B cell (primary cell): ENCODE results near the gene NEURL2. TPM values are rescaled to one million over a fixed set of nuclear protein-coding genes. Genes with fewer than 3 reads are reported as not detected.

ENCODE experiments used
- ATAC-seq: fragments of 200-7000 bp; cut with Tn5 transposase; one replicate; pipeline ENCODE4 v1.10.0; 2021; ENCODE audit warnings: low read depth, mild to moderate bottlenecking, moderate number of reproducible peaks, moderate library complexity
- CTCF ChIA-PET: fragments of 350-600 bp; sonication (Branson Sonifier 250); formaldehyde crosslinking; loops from one replicate; lab custom pipeline; 2021; ENCODE audit warnings: antibody characterized with exemption, inconsistent platforms; lab: Charles Lee
- POLR2A ChIA-PET: fragments of 350-600 bp; sonication (Branson Sonifier 250); formaldehyde crosslinking; loops from one replicate; lab custom pipeline; 2021; ENCODE audit warnings: antibody characterized with exemption; lab: Charles Lee
- DNase-seq: peaks from one replicate; pipeline ENCODE4 v3.0.0; 2013
- H2AFZ ChIP-seq: 2 replicates; pipeline ENCODE4 v1.6.1; 2012; ENCODE audit warnings: mild to moderate bottlenecking, low read depth, low read length; ENCODE audit not compliant: insufficient read depth, poor library complexity, severe bottlenecking
- H3K27ac ChIP-seq, 2 donors: 1 replicate in 1 of 2; 2 replicates in 1 of 2; pipeline ENCODE4 v1.5.1; 2012 to 2013; ENCODE audit warnings: low read length in 2 of 2, mild to moderate bottlenecking in 2 of 2, moderate library complexity in 1 of 2
- H3K27me3 ChIP-seq, 4 experiments: fragments of 200-600 bp in 1 of 4; sonication (generic) in 1 of 4; replicated peaks in 1 of 4; 1 replicate in 2 of 4; 2 replicates in 2 of 4; pipeline versions ENCODE4 v1.6.1 to v1.7.0; 2013 to 2016; ENCODE audit warnings: low read length in 3 of 4, mild to moderate bottlenecking in 2 of 4, mixed read lengths in 1 of 4, moderate library complexity in 1 of 4; ENCODE audit not compliant: insufficient read depth in 4 of 4, control insufficient read depth in 3 of 4; ENCODE audit errors: control extremely low read depth in 1 of 4
- H3K36me3 ChIP-seq, 2 experiments: replicated peaks in 1 of 2; 1 replicate in 1 of 2; 2 replicates in 1 of 2; pipeline versions ENCODE4 v1.6.1 to v1.7.1; 2013; ENCODE audit warnings: low read length in 1 of 2; ENCODE audit not compliant: insufficient read depth in 2 of 2, control insufficient read depth in 1 of 2; ENCODE audit errors: control extremely low read depth in 1 of 2, extremely low read depth in 1 of 2
- H3K4me1 ChIP-seq, 2 donors: fragments of 200-600 bp in 1 of 2; sonication (generic) in 1 of 2; 1 replicate in 1 of 2; 2 replicates in 1 of 2; pipeline versions ENCODE4 v1.5.1 to v1.6.1; 2013 to 2017; ENCODE audit warnings: low read length in 2 of 2; ENCODE audit not compliant: control insufficient read depth in 2 of 2, insufficient read depth in 2 of 2
- H3K4me2 ChIP-seq: replicated peaks from 2 replicates; pipeline ENCODE3; 2012; ENCODE audit warnings: mild to moderate bottlenecking, low read depth, low read length; ENCODE audit not compliant: poor library complexity, severe bottlenecking
- H3K4me3 ChIP-seq, 5 experiments: fragments of 200-600 bp in 1 of 5; sonication (generic) in 1 of 5; 1 replicate in 3 of 5; 2 replicates in 2 of 5; pipeline versions ENCODE4 v1.5.1 to v1.7.0; 2011 to 2016; ENCODE audit warnings: low read length in 4 of 5, mild to moderate bottlenecking in 4 of 5, low read depth in 2 of 5, control low read depth in 1 of 5, moderate library complexity in 1 of 5; ENCODE audit not compliant: insufficient read depth in 1 of 5; ENCODE audit errors: control extremely low read depth in 1 of 5, extremely low read depth in 1 of 5
- H3K79me2 ChIP-seq: fragments of 200-600 bp; sonication (generic); one replicate; pipeline ENCODE4 v1.6.0; 2016; ENCODE audit warnings: low read length; ENCODE audit not compliant: control insufficient read depth, insufficient read depth
- H3K9ac ChIP-seq: fragments of 200-600 bp; sonication (generic); 2 replicates; pipeline ENCODE4 v1.6.1; 2017; ENCODE audit warnings: mild to moderate bottlenecking, low read length, moderate library complexity
- H3K9me3 ChIP-seq, 3 donors: one replicate each; pipeline versions ENCODE4 v1.6.1 to v1.7.1; 2013; ENCODE audit warnings: low read length in 2 of 3; ENCODE audit not compliant: control insufficient read depth in 2 of 3, insufficient read depth in 1 of 3; ENCODE audit errors: control extremely low read depth in 1 of 3
- H4K20me1 ChIP-seq: 2 replicates; pipeline ENCODE4 v1.6.0; 2012; ENCODE audit warnings: mild to moderate bottlenecking, low read length; ENCODE audit not compliant: insufficient read depth, control insufficient read depth, poor library complexity, severe bottlenecking
- H3K27ac Mint-ChIP-seq: one replicate; pipeline ENCODE4 v1.8.0; 2021; ENCODE audit warnings: mixed read lengths
- H3K27me3 Mint-ChIP-seq: one replicate; pipeline ENCODE4 v1.8.0; 2021; ENCODE audit warnings: mixed read lengths
- H3K4me1 Mint-ChIP-seq: one replicate; pipeline ENCODE4 v1.8.0; 2021; ENCODE audit warnings: mixed read lengths
- H3K4me3 Mint-ChIP-seq: one replicate; pipeline ENCODE4 v1.8.0; 2021; ENCODE audit warnings: mixed read lengths
- H3K9me3 Mint-ChIP-seq: one replicate; pipeline ENCODE4 v1.8.0; 2022; ENCODE audit warnings: mixed read lengths; ENCODE audit not compliant: insufficient read depth
- EZH2 ChIP-seq: IDR thresholded peaks from 2 replicates; pipeline ENCODE4 v1.6.1; 2012; ENCODE audit warnings: borderline replicate concordance, low read depth, mild to moderate bottlenecking, moderate library complexity, low read length; ENCODE audit not compliant: insufficient read depth, poor library complexity, severe bottlenecking
- WGBS: methylation state at CpG from one replicate; pipeline ENCODE4 v1.1.5; 2013; ENCODE audit warnings: missing lambda C conversion rate; ENCODE audit not compliant: insufficient coverage; 5-methylcytosine and 5-hydroxymethylcytosine counted together
- intact Hi-C: fragments of 100-400 bp; cut with micrococcal nuclease; formaldehyde crosslinking; loops from one replicate; pipeline ENCODE4 v1.10.0; 2022
- polyA plus RNA-seq: library from polyadenylated mRNA; depleted of rRNA; stranded (reverse); fragments of >200 nt; gene quantifications from 2 replicates; pipeline ENCODE4 v1.2.3, GENCODE V29; 2012
- total RNA-seq, 2 donors: library from RNA; stranded (reverse); fragments of 120-200 nt in 1 of 2; gene quantifications; 1 replicate in 1 of 2; 2 replicates in 1 of 2; pipeline versions ENCODE4 v1.2.3 to v1.2.4, GENCODE V29; 2013 to 2022
- TF ChIP-seq, protein P1 (sequence below): fragments of 200-600 bp; IDR thresholded peaks from one replicate; pipeline ENCODE4 v1.8.0; 2022; ENCODE audit warnings: antibody characterized with exemption, mild to moderate bottlenecking

Gene NEURL2
- total and polyA plus RNA-seq, 2 donors (not counting 1 experiment from before 2014, with no cell fraction given): 3.3 to 5.4 TPM

GRCh38 chr20:45934586-45935415 lies 43.8 kb upstream of the NEURL2 start, which contains the start of gene PCIF1:
TSS of gene PCIF1 (plus strand) at chr20:45934683. CDS start at chr20:45939000, 4,317 bp downstream.
- Mint-ChIP-seq H3K4me3 (peak within 1 kb of the TSS; percentile 96), H3K9me3 (no peaks in the 10 kb centered on the region), H3K27me3 (no peaks in the 10 kb centered on the region), H3K27ac (peak within 1 kb of the TSS; percentile 98), H3K4me1 (peaks cover 28% of the 10 kb centered on the region)
- Histone ChIP-seq H3K36me3 (peaks cover 0 to 30% of the 10 kb centered on the region in 2 experiments), H3K27me3 (no peaks in the 10 kb centered on the region), H2AFZ (peak within 1 kb of the TSS; percentile 81), H4K20me1 (peaks cover 24% of the 10 kb centered on the region), H3K9ac (peak within 1 kb of the TSS; percentile 99), H3K4me1 (peaks cover 12 to 19% of the 10 kb centered on the region in 2 donors), H3K4me3 (peak within 1 kb of the TSS; percentile 88 to 100 (median 93)), H3K9me3 (no peaks in the 10 kb centered on the region), H3K27ac (peak within 1 kb of the TSS; percentile 99), H3K4me2 (peak within 1 kb of the TSS; percentile 85), H3K79me2 (peaks cover 47% of the 10 kb centered on the region)
- DNase-seq (peak; percentile 100), ATAC-seq (peak; percentile 82)
- intact Hi-C loops: loop anchor here (1.0 to 2.0 kb wide), 7 partner anchors 24 to 154 kb away; partner anchors contain the start of genes CTSA, DNTTIP1, NCOA5 and NEURL2
- TF ChIP-seq, protein P1, sequence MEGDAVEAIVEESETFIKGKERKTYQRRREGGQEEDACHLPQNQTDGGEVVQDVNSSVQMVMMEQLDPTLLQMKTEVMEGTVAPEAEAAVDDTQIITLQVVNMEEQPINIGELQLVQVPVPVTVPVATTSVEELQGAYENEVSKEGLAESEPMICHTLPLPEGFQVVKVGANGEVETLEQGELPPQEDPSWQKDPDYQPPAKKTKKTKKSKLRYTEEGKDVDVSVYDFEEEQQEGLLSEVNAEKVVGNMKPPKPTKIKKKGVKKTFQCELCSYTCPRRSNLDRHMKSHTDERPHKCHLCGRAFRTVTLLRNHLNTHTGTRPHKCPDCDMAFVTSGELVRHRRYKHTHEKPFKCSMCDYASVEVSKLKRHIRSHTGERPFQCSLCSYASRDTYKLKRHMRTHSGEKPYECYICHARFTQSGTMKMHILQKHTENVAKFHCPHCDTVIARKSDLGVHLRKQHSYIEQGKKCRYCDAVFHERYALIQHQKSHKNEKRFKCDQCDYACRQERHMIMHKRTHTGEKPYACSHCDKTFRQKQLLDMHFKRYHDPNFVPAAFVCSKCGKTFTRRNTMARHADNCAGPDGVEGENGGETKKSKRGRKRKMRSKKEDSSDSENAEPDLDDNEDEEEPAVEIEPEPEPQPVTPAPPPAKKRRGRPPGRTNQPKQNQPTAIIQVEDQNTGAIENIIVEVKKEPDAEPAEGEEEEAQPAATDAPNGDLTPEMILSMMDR: no peak
- no peak for TF ChIP-seq EZH2
- WGBS: under 1% methylated on average over 85 of the region's 102 CpGs
- POLR2A ChIA-PET: interaction anchor here (0.6 to 3.7 kb wide), 20 partner anchors 11 to 975 kb away, joined by 3 to 62 read pairs (median 5); partner anchors contain the start of genes CTSA, DNTTIP1, NEURL2 and PLTP
- CTCF ChIA-PET: interaction anchor here (0.6 to 4.9 kb wide), 4 partner anchors 14 to 135 kb away, joined by 3 to 44 read pairs (median 6); partner anchors contain the start of gene ZNF335
